AG04449 (cell line): Measurements from ENCODE around the gene PIGX.

Experiments
- CTCF ChIA-PET: fragments of 350-600 bp; formaldehyde crosslinking; extraction: SDS; loops from one replicate; lab custom pipeline; 2021; ENCODE audit warnings: antibody characterized with exemption; lab: Yijun Ruan, JAX
- POLR2A ChIA-PET: fragments of 400-600, 350-600 bp; formaldehyde crosslinking; extraction: SDS; loops from one replicate; lab custom pipeline; 2020; ENCODE audit warnings: antibody characterized with exemption, inconsistent platforms; lab: Yijun Ruan, JAX
- DNase-seq: peaks from one replicate; pipeline ENCODE4 v3.0.0-alpha.2; 2010; ENCODE audit warnings: low read depth, low spot score
- H3K4me3 ChIP-seq: 2 replicates; pipeline ENCODE4 v1.5.1; 2011; ENCODE audit warnings: low read depth, mild to moderate bottlenecking, control low read depth, low read length
- TF ChIP-seq, protein P1 (sequence below): IDR thresholded peaks from one replicate; pipeline ENCODE4 v1.5.1; 2011; ENCODE audit warnings: mild to moderate bottlenecking, moderate library complexity, low read length, control low read depth, inconsistent platforms; ENCODE audit not compliant: insufficient read depth; ENCODE audit errors: missing control alignments

The PIGX gene

DNA sequence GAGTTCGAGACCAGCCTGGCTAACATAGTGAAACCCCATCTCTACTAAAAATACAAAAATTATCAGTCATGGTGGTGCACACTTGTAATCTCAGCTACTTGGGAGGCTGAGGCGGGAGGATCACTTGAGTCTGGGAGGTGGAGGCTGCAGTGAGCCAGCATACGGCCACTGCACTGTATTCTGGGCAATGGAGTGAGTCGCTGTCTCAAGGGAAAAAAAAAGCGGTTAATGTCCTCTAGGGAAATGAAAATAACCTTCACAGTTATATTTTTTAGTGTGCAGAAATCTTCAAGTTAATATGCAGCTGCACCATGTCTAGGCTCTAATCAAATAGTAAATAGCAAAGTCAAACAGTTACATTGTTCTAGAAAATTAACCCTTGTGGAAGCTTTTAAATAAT, 14.9 kb upstream of the PIGX start:
- TF ChIP-seq, protein P1, sequence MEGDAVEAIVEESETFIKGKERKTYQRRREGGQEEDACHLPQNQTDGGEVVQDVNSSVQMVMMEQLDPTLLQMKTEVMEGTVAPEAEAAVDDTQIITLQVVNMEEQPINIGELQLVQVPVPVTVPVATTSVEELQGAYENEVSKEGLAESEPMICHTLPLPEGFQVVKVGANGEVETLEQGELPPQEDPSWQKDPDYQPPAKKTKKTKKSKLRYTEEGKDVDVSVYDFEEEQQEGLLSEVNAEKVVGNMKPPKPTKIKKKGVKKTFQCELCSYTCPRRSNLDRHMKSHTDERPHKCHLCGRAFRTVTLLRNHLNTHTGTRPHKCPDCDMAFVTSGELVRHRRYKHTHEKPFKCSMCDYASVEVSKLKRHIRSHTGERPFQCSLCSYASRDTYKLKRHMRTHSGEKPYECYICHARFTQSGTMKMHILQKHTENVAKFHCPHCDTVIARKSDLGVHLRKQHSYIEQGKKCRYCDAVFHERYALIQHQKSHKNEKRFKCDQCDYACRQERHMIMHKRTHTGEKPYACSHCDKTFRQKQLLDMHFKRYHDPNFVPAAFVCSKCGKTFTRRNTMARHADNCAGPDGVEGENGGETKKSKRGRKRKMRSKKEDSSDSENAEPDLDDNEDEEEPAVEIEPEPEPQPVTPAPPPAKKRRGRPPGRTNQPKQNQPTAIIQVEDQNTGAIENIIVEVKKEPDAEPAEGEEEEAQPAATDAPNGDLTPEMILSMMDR, result no peak
- CTCF ChIA-PET, result interaction anchor here (1.2 to 2.0 kb wide), 3 partner anchors 11 to 88 kb away, joined by 3 to 7 read pairs (median 6); no protein-coding TSS in a partner anchor
- POLR2A ChIA-PET, result no interaction called here
- DNase-seq, result no peak
- H3K4me3 ChIP-seq, result no peak overlapping the region

DNA sequence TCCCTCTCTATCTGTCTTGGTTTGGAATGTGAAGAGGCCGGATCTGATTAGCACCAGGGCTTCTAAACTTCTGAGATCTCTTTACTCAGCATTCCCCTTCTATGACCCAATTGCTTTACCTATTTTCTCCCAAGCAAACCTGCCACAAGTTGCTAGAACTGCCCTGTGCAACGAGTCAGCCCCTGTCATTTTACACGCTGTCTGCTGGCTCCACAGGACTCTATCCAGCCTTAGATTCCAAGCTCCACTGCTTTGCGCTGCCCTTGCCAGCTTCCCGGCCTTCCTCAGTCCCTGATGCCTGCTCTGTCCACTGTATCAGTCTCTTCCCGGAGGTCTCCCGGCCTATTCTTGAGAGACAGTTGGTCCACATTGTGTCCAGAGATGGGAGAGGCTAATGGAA, 12.4 kb upstream of the PIGX start:
- TF ChIP-seq, protein P1, result no peak
- no peak overlapping the region for H3K4me3 ChIP-seq
- POLR2A ChIA-PET, result no interaction called here
- DNase-seq, result no peak
- CTCF ChIA-PET, result interaction anchor here (1.0 to 1.7 kb wide), 3 partner anchors 12 to 90 kb away, joined by 3 to 5 read pairs (median 4); no protein-coding TSS in a partner anchor

- DNase-seq, result no peak
- TF ChIP-seq, protein P1, result no peak
- CTCF ChIA-PET, result interaction anchor here (1.3 kb wide), 1 partner anchor 13 kb away, joined by 4 read pairs; no protein-coding TSS in a partner anchor
- POLR2A ChIA-PET, result no interaction called here
- H3K4me3 ChIP-seq, result no peak overlapping the region
These were observed 11.4 kb upstream of the PIGX start for GRCh38 chr3:196700801-196701200.

DNA sequence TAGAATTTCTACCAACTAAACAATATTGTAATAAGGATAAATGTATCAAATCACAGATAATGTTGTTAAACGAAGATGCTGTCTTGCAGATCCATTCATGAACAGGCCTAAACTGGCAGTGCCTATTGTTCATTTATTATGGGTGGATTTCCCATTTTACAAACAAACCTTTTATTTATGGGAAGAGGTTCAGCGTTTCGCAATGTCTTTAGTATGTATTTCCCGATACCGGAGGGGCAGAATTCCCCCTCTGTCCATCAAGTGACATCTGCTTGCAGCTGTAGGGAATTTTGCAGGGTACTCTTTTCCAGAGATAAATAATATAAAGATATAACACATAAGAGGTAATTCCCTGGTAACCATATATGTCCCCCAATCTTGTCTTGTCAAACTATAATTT, 5.8 kb upstream of the PIGX start:
- ChIA-PET CTCF (interaction anchor here (0.7 to 4.1 kb wide), 3 partner anchors 12 to 177 kb away, joined by 3 to 36 read pairs (median 3); no protein-coding TSS in a partner anchor), POLR2A (interaction anchor here (0.7 kb wide), 1 partner anchor 72 kb away, joined by 3 read pairs; no protein-coding TSS in a partner anchor)
- H3K4me3 ChIP-seq, result no peak overlapping the region
- DNase-seq, result no peak
- TF ChIP-seq, protein P1, result no peak

- ChIA-PET POLR2A (interaction anchor here (0.7 kb wide), 1 partner anchor 72 kb away, joined by 3 read pairs; no protein-coding TSS in a partner anchor), CTCF (interaction anchor here (0.9 to 4.1 kb wide), 4 partner anchors 13 to 98 kb away, joined by 3 to 36 read pairs (median 4); no protein-coding TSS in a partner anchor)
- H3K4me3 ChIP-seq, result no peak overlapping the region
- TF ChIP-seq, protein P1, result no peak
- no peak for DNase-seq
These were observed 5.4 kb upstream of the PIGX start for GRCh38 chr3:196706731-196707130.

- ChIA-PET POLR2A (no interaction called here), CTCF (interaction anchor here (0.8 to 4.1 kb wide), 6 partner anchors 11 to 99 kb away, joined by 3 to 36 read pairs (median 4); no protein-coding TSS in a partner anchor)
- DNase-seq, result no peak
- TF ChIP-seq, protein P1, result no peak
- H3K4me3 ChIP-seq, result no peak overlapping the region
These were observed 4.6 kb upstream of the PIGX start for GRCh38 chr3:196707566-196707965.
